ENCODE data around the gene SMG9.

The SMG9 gene

DNA sequence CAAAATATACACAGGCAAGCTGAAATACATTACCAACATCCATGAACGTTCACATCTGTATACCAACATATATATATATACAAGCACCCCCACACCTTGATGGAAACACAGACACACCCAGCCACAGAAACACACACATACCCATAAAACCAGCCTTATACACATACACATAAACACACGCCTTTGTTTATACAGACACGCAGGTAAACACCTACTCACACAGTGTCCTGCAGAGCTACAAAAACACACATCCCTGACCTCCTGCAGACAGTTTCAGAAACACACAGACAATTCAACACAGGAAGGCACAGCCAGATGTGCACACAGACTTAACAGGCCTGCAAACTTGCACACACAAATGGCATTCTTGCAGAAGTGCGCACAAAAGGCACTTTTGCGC is 60.2 kb downstream of the SMG9 start:
- peaks cover 10% of the 10 kb centered on the region for H3K9me3 ChIP-seq (ENCODE audit: control insufficient read depth, insufficient read depth, low read depth, low read length)
- TF ChIP-seq ZNF610 (tag by site-specific recombination; IDR thresholded peaks at IDR 0.05; ENCODE audit: borderline replicate concordance): no peak
- TF ChIP-seq ZNF174 (tag by site-specific recombination; IDR thresholded peaks at IDR 0.05): no peak
- no peak for TF ChIP-seq ZNF701 (tag by site-specific recombination; IDR thresholded peaks at IDR 0.05)
- TF ChIP-seq ZNF146 (tag by site-specific recombination; IDR thresholded peaks at IDR 0.05): no peak
- TF ChIP-seq, protein P1, sequence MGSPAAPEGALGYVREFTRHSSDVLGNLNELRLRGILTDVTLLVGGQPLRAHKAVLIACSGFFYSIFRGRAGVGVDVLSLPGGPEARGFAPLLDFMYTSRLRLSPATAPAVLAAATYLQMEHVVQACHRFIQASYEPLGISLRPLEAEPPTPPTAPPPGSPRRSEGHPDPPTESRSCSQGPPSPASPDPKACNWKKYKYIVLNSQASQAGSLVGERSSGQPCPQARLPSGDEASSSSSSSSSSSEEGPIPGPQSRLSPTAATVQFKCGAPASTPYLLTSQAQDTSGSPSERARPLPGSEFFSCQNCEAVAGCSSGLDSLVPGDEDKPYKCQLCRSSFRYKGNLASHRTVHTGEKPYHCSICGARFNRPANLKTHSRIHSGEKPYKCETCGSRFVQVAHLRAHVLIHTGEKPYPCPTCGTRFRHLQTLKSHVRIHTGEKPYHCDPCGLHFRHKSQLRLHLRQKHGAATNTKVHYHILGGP (tag by site-specific recombination; IDR thresholded peaks at IDR 0.05): 0 out of 2 replicates have a peak, but pooled peaks have one; percentile 17
- peak; percentile 51 for TF ChIP-seq ZIC2 (tag by site-specific recombination; IDR thresholded peaks at IDR 0.05)
- no peak for TF ChIP-seq ZNF830 (tag by site-specific recombination; IDR thresholded peaks at IDR 0.05; ENCODE audit: low read depth)
- TF ChIP-seq, protein P2, sequence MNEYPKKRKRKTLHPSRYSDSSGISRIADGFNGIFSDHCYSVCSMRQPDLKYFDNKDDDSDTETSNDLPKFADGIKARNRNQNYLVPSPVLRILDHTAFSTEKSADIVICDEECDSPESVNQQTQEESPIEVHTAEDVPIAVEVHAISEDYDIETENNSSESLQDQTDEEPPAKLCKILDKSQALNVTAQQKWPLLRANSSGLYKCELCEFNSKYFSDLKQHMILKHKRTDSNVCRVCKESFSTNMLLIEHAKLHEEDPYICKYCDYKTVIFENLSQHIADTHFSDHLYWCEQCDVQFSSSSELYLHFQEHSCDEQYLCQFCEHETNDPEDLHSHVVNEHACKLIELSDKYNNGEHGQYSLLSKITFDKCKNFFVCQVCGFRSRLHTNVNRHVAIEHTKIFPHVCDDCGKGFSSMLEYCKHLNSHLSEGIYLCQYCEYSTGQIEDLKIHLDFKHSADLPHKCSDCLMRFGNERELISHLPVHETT (tag by site-specific recombination; IDR thresholded peaks at IDR 0.05): no peak
- 0 out of 2 replicates have a peak, but pooled peaks have one; percentile 2 for TF ChIP-seq ZNF140 (tag by site-specific recombination; IDR thresholded peaks at IDR 0.05)
- no peak for TF ChIP-seq ZNF311 (tag by site-specific recombination; IDR thresholded peaks at IDR 0.05; ENCODE audit: borderline replicate concordance)
- TF ChIP-seq ZNF629 (tag by site-specific recombination; IDR thresholded peaks at IDR 0.05): no peak
- TF ChIP-seq ZNF529 (tag by site-specific recombination; IDR thresholded peaks at IDR 0.05; ENCODE audit: insufficient replicate concordance): no peak
- no peak for TF ChIP-seq ZNF510 (tag by site-specific recombination; IDR thresholded peaks at IDR 0.05; ENCODE audit: insufficient replicate concordance)
- H3K4me3 ChIP-seq (ENCODE audit: low read depth, low read length): no peak overlapping the region
- no peaks in the 10 kb centered on the region for H3K36me3 ChIP-seq (ENCODE audit: control insufficient read depth in 2 of 2, insufficient read depth in 1 of 2, low read length in 2 of 2)
- ChIA-PET CTCF (interaction anchor here (0.8 to 1.0 kb wide), 4 partner anchors 19 to 115 kb away, joined by 3 read pairs; no protein-coding TSS in a partner anchor), POLR2A (interaction anchor here (1.2 to 2.2 kb wide), 2 partner anchors 25 to 44 kb away, joined by 3 to 9 read pairs; partner anchors contain the start of gene PLAUR)
- no peak overlapping the region for H3K27ac ChIP-seq (ENCODE audit: extremely low read depth, low read depth, low read length)
- H3K4me1 ChIP-seq (ENCODE audit: control insufficient read depth, insufficient read depth, low read length): no peaks in the 10 kb centered on the region

DNA sequence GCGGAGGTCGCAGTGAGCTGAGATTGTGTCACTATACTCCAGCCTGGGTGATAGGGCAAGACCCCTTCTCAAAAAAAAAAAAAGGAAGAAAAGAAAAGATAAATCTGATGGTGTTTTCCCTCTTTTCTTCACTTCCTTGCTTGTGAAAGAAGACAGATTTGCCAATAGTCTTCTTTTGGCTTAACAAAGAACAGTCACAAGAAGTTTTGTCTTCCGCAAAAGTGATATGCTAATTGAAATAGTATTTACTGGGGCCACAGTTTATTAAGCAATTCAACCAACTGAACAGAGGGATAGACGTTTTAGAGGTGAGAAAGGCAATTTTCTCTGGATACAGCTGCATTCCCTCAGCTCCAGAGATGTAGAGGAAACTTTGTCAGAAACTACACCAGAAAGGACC is 61.9 kb downstream of the SMG9 start:
- H3K4me1 ChIP-seq (ENCODE audit: control insufficient read depth, insufficient read depth, low read length): peaks cover under 1% of the 10 kb centered on the region; the same call in 1 of the 2 replicates
- no peak overlapping the region for H3K4me3 ChIP-seq (ENCODE audit: low read depth, low read length)
- H3K27ac ChIP-seq (ENCODE audit: extremely low read depth, low read depth, low read length): no peak overlapping the region
- H3K9me3 ChIP-seq (ENCODE audit: control insufficient read depth, insufficient read depth, low read depth, low read length): peaks cover 10% of the 10 kb centered on the region
- ChIA-PET POLR2A (interaction anchor here (1.4 kb wide), 1 partner anchor 60 kb away, joined by 4 read pairs; no protein-coding TSS in a partner anchor), CTCF (interaction anchor here (0.6 to 0.8 kb wide), 2 partner anchors 23 to 117 kb away, joined by 3 to 4 read pairs; partner anchors contain the start of gene PLAUR)
- no peaks in the 10 kb centered on the region for H3K36me3 ChIP-seq (ENCODE audit: control insufficient read depth in 2 of 2, insufficient read depth in 1 of 2, low read length in 2 of 2)
- TF ChIP-seq REPIN1 (tag by site-specific recombination; IDR thresholded peaks at IDR 0.05; ENCODE audit: low read depth) (no peak), ZNF555 (tag by site-specific recombination; conservative IDR thresholded peaks at IDR 0.05) (0 out of 2 replicates have a peak, but pooled peaks have one; percentile 1)

DNA sequence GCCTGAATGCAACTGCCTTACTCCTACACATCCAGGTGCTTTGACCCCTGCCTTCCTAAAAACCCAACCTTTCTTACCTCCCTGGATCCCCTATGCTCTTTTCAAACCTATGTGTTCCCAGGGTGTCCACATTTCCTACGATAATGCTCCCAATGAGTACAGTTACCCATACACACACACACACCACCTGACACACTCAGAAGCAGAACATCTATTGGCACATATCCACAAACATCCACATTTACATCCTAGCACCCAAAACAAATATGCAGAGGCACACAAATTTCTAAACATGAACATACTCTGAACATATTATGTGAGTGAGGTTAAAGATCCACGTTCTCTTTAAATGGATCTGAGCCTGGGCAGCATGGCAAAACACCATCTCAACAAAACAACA is 62.4 kb downstream of the SMG9 start:
- H3K36me3 ChIP-seq (ENCODE audit: control insufficient read depth in 2 of 2, insufficient read depth in 1 of 2, low read length in 2 of 2): no peaks in the 10 kb centered on the region
- H3K4me3 ChIP-seq (ENCODE audit: low read depth, low read length): no peak overlapping the region
- peaks cover 6% of the 10 kb centered on the region for H3K4me1 ChIP-seq (ENCODE audit: control insufficient read depth, insufficient read depth, low read length)
- H3K27ac ChIP-seq (ENCODE audit: extremely low read depth, low read depth, low read length): no peak overlapping the region
- TF ChIP-seq, protein P3, sequence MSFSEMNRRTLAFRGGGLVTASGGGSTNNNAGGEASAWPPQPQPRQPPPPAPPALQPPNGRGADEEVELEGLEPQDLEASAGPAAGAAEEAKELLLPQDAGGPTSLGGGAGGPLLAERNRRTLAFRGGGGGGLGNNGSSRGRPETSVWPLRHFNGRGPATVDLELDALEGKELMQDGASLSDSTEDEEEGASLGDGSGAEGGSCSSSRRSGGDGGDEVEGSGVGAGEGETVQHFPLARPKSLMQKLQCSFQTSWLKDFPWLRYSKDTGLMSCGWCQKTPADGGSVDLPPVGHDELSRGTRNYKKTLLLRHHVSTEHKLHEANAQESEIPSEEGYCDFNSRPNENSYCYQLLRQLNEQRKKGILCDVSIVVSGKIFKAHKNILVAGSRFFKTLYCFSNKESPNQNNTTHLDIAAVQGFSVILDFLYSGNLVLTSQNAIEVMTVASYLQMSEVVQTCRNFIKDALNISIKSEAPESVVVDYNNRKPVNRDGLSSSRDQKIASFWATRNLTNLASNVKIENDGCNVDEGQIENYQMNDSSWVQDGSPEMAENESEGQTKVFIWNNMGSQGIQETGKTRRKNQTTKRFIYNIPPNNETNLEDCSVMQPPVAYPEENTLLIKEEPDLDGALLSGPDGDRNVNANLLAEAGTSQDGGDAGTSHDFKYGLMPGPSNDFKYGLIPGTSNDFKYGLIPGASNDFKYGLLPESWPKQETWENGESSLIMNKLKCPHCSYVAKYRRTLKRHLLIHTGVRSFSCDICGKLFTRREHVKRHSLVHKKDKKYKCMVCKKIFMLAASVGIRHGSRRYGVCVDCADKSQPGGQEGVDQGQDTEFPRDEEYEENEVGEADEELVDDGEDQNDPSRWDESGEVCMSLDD (tag by site-specific recombination; IDR thresholded peaks at IDR 0.05): no peak
- TF ChIP-seq ZNF621 (tag by site-specific recombination; IDR thresholded peaks at IDR 0.05) (peak; percentile 47; the same call in 1 of the 2 replicates), ZNF114 (tag by site-specific recombination; IDR thresholded peaks at IDR 0.05) (0 out of 2 replicates have a peak, but pooled peaks have one; percentile 82), YY2 (tag by site-specific recombination; IDR thresholded peaks at IDR 0.05) (0 out of 2 replicates have a peak, but pooled peaks have one; percentile 16), ZNF112 (tag by site-specific recombination; IDR thresholded peaks at IDR 0.05) (0 out of 2 replicates have a peak, but pooled peaks have one; percentile 9)
- H3K9me3 ChIP-seq (ENCODE audit: control insufficient read depth, insufficient read depth, low read depth, low read length): peaks cover 10% of the 10 kb centered on the region
- ChIA-PET CTCF (interaction anchor here (0.6 to 0.8 kb wide), 3 partner anchors 22 to 117 kb away, joined by 3 to 4 read pairs (median 3); partner anchors contain the start of gene PLAUR), POLR2A (no interaction called here)
